ENCODE data around the gene EXOC3.

DNA sequence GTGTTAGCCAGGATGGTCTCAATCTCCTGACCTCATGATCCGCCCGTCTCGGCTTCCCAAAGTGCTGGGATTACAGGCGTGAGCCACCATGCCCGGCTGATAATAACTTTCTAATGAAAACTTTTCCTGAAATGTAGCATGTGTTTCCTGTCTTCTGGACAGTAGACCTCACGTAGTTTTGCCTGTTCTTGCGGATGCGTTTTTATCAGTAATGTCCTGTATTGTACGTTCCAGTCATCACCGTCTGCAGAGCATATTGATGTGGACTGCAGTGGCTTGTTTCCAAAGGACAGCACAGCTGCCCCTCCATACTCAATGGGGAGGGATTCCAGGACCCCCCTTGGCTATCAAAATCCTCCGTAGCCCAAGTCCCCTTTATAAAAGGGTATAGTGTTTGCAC lies 12.8 kb downstream of the EXOC3 start:
- no peak for TF ChIP-seq POLR2AphosphoS5 (IDR thresholded peaks at IDR 0.05; ENCODE audit: low read depth)
- TF ChIP-seq, protein P1, sequence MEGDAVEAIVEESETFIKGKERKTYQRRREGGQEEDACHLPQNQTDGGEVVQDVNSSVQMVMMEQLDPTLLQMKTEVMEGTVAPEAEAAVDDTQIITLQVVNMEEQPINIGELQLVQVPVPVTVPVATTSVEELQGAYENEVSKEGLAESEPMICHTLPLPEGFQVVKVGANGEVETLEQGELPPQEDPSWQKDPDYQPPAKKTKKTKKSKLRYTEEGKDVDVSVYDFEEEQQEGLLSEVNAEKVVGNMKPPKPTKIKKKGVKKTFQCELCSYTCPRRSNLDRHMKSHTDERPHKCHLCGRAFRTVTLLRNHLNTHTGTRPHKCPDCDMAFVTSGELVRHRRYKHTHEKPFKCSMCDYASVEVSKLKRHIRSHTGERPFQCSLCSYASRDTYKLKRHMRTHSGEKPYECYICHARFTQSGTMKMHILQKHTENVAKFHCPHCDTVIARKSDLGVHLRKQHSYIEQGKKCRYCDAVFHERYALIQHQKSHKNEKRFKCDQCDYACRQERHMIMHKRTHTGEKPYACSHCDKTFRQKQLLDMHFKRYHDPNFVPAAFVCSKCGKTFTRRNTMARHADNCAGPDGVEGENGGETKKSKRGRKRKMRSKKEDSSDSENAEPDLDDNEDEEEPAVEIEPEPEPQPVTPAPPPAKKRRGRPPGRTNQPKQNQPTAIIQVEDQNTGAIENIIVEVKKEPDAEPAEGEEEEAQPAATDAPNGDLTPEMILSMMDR (IDR thresholded peaks at IDR 0.05; ENCODE audit: insufficient read depth, low read length), result no peak

Measured in HL-60 (cell line).